RWPE1 (cell line): ENCODE measurements around the gene VANGL2.
"Not testable (repeated sequence)": the region's sequence is repeated elsewhere in the genome, so short reads cannot be mapped to it uniquely, and the experiment has no call there.

Experiments used
- CTCF ChIA-PET: fragments of 350-600 bp; sonication (Branson Sonifier 250); formaldehyde crosslinking; extraction: SDS; loops from one replicate; lab custom pipeline; 2021; lab: Yijun Ruan, JAX
- POLR2A ChIA-PET: fragments of 400-600 bp; formaldehyde crosslinking; extraction: SDS; loops from one replicate; lab custom pipeline; 2020; ENCODE audit warnings: antibody characterized with exemption; ENCODE audit not compliant: low non-redundant PET; lab: Yijun Ruan, JAX
- DNase-seq: peaks from one replicate; pipeline ENCODE4 v3.0.0; 2012; ENCODE audit warnings: low spot score
- H3K27ac ChIP-seq: fragments of 450-650 bp; 2 replicates; pipeline ENCODE4 v1.5.1; 2017
- TF ChIP-seq, protein P1 (sequence below): fragments of 450-650 bp; conservative IDR thresholded peaks from 2 replicates; pipeline ENCODE4 v1.5.1; 2017; ENCODE audit warnings: low read depth, mild to moderate bottlenecking

The VANGL2 gene

DNA sequence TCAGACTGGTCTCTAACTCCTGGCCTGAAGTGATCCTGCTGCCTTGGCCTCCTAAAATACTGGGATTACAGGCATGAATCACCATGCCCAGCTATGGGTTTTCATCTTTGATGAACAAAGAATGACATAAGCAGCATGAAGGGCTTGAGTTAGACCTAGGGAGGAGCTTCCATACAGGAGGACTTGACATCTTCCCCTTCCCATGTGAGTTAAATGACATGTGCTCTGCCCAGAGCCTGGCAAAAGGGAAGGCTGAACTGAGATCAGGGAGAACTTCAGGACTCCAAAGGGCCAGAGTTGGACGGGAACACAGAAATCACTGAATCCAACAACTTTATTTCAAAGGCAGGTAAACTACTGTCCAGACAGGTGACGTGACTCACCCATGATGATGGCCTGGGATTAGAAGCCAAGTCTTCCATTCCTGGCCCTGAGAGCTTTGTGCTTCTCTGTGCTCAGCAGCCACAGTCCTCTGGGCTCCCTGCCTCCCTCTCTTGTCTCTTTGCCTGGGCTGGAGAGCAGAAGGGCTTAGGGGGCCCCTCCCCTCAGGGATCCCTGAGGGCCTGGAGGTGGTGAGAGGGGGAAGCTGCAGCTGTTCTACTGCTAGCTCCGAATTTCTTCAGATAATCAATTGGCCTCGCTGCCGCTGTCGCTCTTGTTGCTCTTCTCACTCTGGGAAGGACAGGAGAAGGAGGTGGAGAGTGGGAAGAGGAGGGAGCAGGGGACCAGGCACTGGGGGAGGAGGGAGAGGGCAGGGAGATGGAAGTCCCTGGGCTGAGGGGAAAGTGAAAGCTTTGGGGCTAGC, 25.9 kb upstream of the VANGL2 start:
- H3K27ac ChIP-seq: no peak overlapping the region
- TF ChIP-seq, protein P1, sequence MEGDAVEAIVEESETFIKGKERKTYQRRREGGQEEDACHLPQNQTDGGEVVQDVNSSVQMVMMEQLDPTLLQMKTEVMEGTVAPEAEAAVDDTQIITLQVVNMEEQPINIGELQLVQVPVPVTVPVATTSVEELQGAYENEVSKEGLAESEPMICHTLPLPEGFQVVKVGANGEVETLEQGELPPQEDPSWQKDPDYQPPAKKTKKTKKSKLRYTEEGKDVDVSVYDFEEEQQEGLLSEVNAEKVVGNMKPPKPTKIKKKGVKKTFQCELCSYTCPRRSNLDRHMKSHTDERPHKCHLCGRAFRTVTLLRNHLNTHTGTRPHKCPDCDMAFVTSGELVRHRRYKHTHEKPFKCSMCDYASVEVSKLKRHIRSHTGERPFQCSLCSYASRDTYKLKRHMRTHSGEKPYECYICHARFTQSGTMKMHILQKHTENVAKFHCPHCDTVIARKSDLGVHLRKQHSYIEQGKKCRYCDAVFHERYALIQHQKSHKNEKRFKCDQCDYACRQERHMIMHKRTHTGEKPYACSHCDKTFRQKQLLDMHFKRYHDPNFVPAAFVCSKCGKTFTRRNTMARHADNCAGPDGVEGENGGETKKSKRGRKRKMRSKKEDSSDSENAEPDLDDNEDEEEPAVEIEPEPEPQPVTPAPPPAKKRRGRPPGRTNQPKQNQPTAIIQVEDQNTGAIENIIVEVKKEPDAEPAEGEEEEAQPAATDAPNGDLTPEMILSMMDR: no peak
- DNase-seq: no peak
- ChIA-PET POLR2A (no interaction called here), CTCF (interaction anchor here (0.6 kb wide), 1 partner anchor 1002 kb away, joined by 11 read pairs; no protein-coding TSS in a partner anchor)

DNA sequence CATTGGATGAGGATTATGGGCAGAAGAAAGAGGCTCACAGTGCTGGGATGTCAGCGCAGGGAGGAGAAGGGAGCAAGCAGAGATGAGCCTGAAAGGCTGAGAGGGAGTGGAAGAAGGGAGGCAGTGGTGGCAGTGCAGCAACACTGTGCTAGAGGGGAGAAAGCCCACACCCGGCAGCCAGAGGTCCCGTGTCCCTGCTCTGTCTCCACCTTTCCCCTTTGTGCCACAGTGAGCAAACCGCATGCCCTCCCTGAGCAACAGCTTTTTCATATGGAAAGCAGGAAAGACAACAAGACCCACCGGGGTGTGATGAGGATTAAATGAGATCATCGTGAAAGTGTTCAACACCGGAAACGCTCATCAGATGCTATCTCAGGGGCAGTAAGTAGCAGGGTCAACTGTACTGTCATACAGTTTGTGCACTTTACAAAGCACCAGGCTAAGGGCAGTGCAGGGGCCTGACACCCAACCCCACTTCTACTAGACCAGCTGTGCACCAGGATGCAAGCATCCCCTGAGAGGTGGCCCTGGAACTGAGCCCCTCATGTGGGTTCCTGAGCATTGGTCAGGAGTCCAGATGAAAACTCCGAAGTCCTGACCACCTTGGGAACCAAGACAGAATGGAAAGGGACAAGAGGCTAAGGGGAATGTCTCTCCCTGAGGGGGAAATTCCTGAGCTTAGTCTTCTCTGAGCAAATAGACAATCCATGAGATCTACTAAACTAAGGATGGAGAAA, 24.4 kb upstream of the VANGL2 start:
- POLR2A ChIA-PET: no interaction called here
- no peak overlapping the region for H3K27ac ChIP-seq
- TF ChIP-seq, protein P1: no peak
- CTCF ChIA-PET: interaction anchor here (0.6 to 1.2 kb wide), 7 partner anchors 9 to 135 kb away, joined by 3 to 5 read pairs (median 3); partner anchors contain the start of gene NHLH1
- DNase-seq: no peak

DNA sequence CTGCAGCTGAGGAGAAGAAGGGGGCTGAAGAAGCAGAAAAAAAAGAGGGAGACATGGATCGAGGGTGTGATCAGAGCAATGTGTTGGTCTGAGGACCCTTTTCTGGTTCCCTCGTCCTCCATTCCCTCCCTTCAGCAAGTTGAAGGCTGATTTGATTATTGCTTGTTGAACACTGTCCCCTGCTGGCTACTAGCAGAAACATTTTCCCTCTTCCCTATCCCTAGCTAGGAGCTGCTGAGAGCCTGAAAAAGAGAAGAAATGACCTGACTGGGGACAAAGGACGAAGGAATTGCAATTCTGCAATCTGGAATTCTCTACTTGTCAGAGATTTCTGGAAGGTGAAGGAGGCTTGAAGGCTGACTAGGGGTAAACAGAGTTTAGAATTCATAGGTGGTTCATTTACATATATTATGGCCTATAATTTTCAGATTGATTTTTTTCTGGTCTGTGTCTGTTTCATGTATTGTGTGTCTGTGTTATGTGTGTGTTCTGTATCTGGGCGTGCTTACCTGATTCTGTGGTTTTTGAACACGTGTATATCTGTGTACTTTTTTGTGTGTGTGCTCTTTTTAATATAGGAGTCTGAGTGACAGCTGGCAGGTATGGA, 23.7 kb upstream of the VANGL2 start:
- TF ChIP-seq, protein P1: peak; percentile 65
- CTCF ChIA-PET: interaction anchor here (0.6 to 1.2 kb wide), 9 partner anchors 10 to 135 kb away, joined by 3 to 5 read pairs (median 3); partner anchors contain the start of gene NHLH1
- DNase-seq: no peak
- POLR2A ChIA-PET: no interaction called here
- H3K27ac ChIP-seq: no peak overlapping the region

DNA sequence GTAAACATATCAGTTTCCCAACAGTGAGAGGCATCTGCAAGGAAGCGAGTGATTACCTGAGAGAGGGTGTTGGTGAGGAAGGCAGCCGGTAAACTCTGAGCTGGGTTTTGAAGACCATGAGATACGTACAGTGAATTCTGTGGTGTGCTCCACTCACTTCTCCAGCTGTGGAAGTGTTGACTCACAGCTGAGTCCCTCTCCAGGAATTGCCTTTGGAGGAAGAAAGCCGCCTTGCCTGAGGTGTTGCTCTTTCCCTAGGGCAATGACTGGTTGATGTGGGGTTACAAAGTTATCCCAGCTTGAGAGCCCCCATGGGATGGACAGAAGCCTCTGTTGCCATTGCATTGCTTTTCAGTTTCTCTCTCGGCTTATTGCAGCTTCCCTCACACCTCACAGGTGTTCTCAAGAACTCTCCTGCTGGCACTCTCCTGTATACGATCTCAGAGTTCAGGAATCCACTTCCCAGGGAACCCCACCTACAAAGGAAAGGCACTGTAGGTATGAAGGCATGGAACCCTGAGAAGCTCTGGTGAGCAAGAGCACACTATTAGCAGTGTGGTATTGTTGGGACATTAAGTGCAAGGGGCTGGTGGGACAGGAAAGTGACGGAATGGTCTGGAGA, 22.7 kb upstream of the VANGL2 start:
- ChIA-PET CTCF (interaction anchor here (0.6 to 1.7 kb wide), 5 partner anchors 22 to 232 kb away, joined by 3 to 4 read pairs (median 3); no protein-coding TSS in a partner anchor), POLR2A (no interaction called here)
- TF ChIP-seq, protein P1: no peak
- no peak overlapping the region for H3K27ac ChIP-seq
- DNase-seq: no peak

DNA sequence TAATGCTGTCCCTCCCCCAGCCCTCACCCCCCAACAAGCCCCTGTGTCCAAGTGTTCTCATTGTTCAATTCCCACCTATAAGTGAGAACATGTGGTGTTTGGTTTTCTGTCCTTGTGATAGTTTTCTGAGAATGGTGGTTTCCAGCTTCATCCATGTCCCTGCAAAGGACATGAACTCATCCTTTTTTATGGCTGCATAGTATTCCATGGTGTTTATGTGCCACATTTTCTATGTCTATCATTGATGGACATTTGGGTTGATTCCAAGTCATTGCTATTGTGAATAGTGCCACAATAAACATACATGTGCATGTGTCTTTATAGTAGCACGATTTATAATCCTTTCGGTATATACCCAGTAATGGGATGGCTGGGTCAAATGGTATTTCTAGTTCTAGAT, 15.6 kb upstream of the VANGL2 start:
- POLR2A ChIA-PET, DNase-seq, H3K27ac ChIP-seq, CTCF ChIA-PET: not testable (repeated sequence)

DNA sequence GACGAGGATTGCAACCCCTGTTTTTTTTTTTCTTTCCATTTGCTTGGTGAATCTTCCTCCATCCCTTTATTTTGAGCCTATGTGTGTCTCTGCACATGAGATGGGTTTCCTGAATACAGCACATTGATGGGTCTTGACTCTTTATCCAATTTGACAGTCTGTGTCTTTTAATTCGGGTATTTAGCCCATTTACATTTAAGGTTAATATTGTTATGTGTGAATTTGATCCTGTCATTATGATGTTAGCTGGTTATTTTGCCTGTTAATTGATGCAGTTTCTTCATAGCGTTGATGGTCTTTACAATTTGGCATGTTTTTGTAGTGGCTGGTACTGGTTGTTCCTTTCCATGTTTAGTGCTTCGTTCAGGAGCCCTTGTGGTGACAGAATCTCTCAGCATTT, 12.0 kb upstream of the VANGL2 start:
- POLR2A ChIA-PET, H3K27ac ChIP-seq, CTCF ChIA-PET, DNase-seq: not testable (repeated sequence)

DNA sequence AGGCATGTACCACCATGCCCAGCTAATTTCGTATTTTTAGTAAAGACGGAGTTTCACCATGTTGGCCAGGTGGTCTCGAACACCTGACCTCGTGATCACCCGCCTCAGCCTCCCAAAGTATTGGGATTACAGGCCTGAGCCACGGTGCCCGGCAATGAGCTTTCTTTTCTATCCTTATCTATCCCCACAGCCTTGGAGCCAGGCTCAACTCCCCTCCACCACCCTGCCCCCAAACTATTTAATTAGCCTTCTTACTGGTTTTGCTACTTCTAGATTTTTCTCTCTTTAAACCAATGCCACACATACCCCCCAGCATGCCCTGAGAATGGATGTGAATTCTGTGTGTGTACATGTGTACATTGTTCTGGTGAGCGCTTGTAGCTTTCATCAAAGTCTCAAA, 5.7 kb upstream of the VANGL2 start:
- H3K27ac ChIP-seq: no peak overlapping the region
- CTCF ChIA-PET: interaction anchor here (0.5 to 0.6 kb wide), 2 partner anchors 36 to 104 kb away, joined by 3 read pairs; no protein-coding TSS in a partner anchor
- TF ChIP-seq, protein P1: no peak
- POLR2A ChIA-PET: no interaction called here
- no peak for DNase-seq
